HCT116 (cell line): ENCODE data around the gene AJUBA. TPM values are rescaled to one million over a fixed set of nuclear protein-coding genes. Genes with fewer than 3 reads are reported as not detected.

Experiments
- ATAC-seq: fragments of 200-7000 bp; cut with Tn5 transposase; 2 replicates; pipeline ENCODE4 v1.9.1; 2020; ENCODE audit warnings: mild to moderate bottlenecking, moderate library complexity
- BruUV-seq: library from RNA; stranded (reverse); fragments of 400-500 nt; replicated peaks from 2 replicates; lab custom pipeline; 2021; lab: Mats Ljungman, UMichigan
- CTCF ChIA-PET: fragments of 300-600 bp; sonication (Branson Sonifier 250); formaldehyde crosslinking; loops from one replicate; lab custom pipeline; 2021; ENCODE audit warnings: antibody characterized with exemption; lab: Charles Lee
- POLR2A ChIA-PET: fragments of 300-600, 350-600 bp; sonication (Branson Sonifier 250); formaldehyde crosslinking; loops from one replicate; lab custom pipeline; 2021; ENCODE audit warnings: antibody characterized with exemption; lab: Charles Lee
- RAD21 ChIA-PET, 2 experiments: fragments of 300-600 bp; sonication (Branson Sonifier 250); formaldehyde crosslinking; loops; one replicate each; lab custom pipeline; 2023; ENCODE audit warnings: low total read pairs in 2 of 2; ENCODE audit not compliant: uncharacterized antibody in 2 of 2, unreplicated experiment in 2 of 2, low non-redundant PET in 1 of 2; lab: Charles Lee
- DNase-seq: peaks from one replicate; pipeline ENCODE4 v3.0.0-alpha.2; 2010; ENCODE audit warnings: low read depth, low spot score
- H2AFZ ChIP-seq: fragments of 200-600 bp; shearing (Covaris generic), sonication (generic); 2 replicates; pipeline ENCODE4 v1.6.1; 2017; ENCODE audit warnings: low read depth, mixed run types, mixed read lengths, antibody characterized with exemption, low read length; ENCODE audit not compliant: poor library complexity, severe bottlenecking
- H3K27ac ChIP-seq: 2 replicates; pipeline ENCODE4 v1.5.1; 2012; ENCODE audit warnings: low read depth, low read length
- H3K27me3 ChIP-seq: fragments of 200-600 bp; sonication (generic); 2 replicates; pipeline ENCODE4 v1.6.1; 2016; ENCODE audit warnings: mixed run types, low read length, mixed read lengths; ENCODE audit not compliant: insufficient read depth
- H3K36me3 ChIP-seq, 2 experiments: fragments of 200-500 bp in 1 of 2; fragments of 200-600 bp in 1 of 2; sonication (Bioruptor generic) in 1 of 2; sonication (generic) in 1 of 2; 2 replicates each; pipeline versions ENCODE4 v1.5.1 to v1.6.1; 2014 to 2016; ENCODE audit warnings: low read length in 2 of 2, inconsistent platforms in 1 of 2, mixed read lengths in 1 of 2, mixed run types in 1 of 2; ENCODE audit not compliant: insufficient read depth in 2 of 2, control insufficient read depth in 1 of 2
- H3K4me1 ChIP-seq, 2 experiments: fragments of 200-600 bp in 1 of 2; sonication (generic) in 1 of 2; 2 replicates each; pipeline versions ENCODE4 v1.5.1 to v1.6.1; 2012 to 2017; ENCODE audit warnings: low read length in 2 of 2, inconsistent platforms in 1 of 2, mild to moderate bottlenecking in 1 of 2, mixed read lengths in 1 of 2, mixed run types in 1 of 2, moderate library complexity in 1 of 2; ENCODE audit not compliant: insufficient read depth in 2 of 2, control insufficient read depth in 1 of 2
- H3K4me2 ChIP-seq: fragments of 200-600 bp; sonication (generic); 2 replicates; pipeline ENCODE4 v1.6.1; 2017; ENCODE audit warnings: mixed run types, low read length, mixed read lengths
- H3K4me3 ChIP-seq, 2 experiments: fragments of 200-600 bp in 1 of 2; sonication (generic) in 1 of 2; replicated peaks in 1 of 2; 2 replicates each; pipeline ENCODE4 v1.5.1; 2011 to 2016; ENCODE audit warnings: low read length in 2 of 2, control low read depth in 1 of 2, low read depth in 1 of 2, mild to moderate bottlenecking in 1 of 2, mixed read lengths in 1 of 2, mixed run types in 1 of 2
- H3K79me2 ChIP-seq: fragments of 200-600 bp; sonication (generic); 2 replicates; pipeline ENCODE4 v1.6.1; 2017; ENCODE audit warnings: mild to moderate bottlenecking, mixed run types, low read length, moderate library complexity, mixed read lengths; ENCODE audit not compliant: insufficient read depth
- H3K9ac ChIP-seq: fragments of 200-600 bp; sonication (generic); 2 replicates; pipeline ENCODE4 v1.6.1; 2016; ENCODE audit warnings: low read length, mixed read lengths
- H3K9me2 ChIP-seq: fragments of 200-600 bp; sonication (generic), shearing (Covaris generic); 2 replicates; pipeline ENCODE4 v1.6.1; 2017; ENCODE audit warnings: mixed run types, mild to moderate bottlenecking, moderate library complexity; ENCODE audit not compliant: insufficient read depth
- H3K9me3 ChIP-seq, 2 experiments: fragments of 200-500 bp in 1 of 2; fragments of 200-600 bp in 1 of 2; sonication (Bioruptor generic) in 1 of 2; sonication (generic) in 1 of 2; 2 replicates each; pipeline ENCODE4 v1.6.1; 2014 to 2017; ENCODE audit warnings: low read length in 2 of 2, mixed read lengths in 2 of 2, inconsistent platforms in 1 of 2, low read depth in 1 of 2, mild to moderate bottlenecking in 1 of 2, mixed run types in 1 of 2, moderate library complexity in 1 of 2; ENCODE audit not compliant: control insufficient read depth in 1 of 2, insufficient read depth in 1 of 2
- H4K20me1 ChIP-seq: fragments of 200-600 bp; sonication (generic), shearing (Covaris generic); 2 replicates; pipeline ENCODE4 v1.6.1; 2017; ENCODE audit warnings: mixed run types, mild to moderate bottlenecking, moderate library complexity; ENCODE audit not compliant: insufficient read depth
- CBX3 ChIP-seq: IDR thresholded peaks from 2 replicates; pipeline ENCODE4 v1.6.1; 2012; ENCODE audit warnings: low read depth
- CEBPB ChIP-seq: IDR thresholded peaks from 2 replicates; pipeline ENCODE4 v1.6.1; 2012; ENCODE audit warnings: low read depth
- EGR1 ChIP-seq: IDR thresholded peaks from 2 replicates; pipeline ENCODE4 v1.6.1; 2012; ENCODE audit warnings: low read depth
- EZH2 ChIP-seq: fragments of 200-600 bp; sonication (generic); IDR thresholded peaks from 2 replicates; pipeline ENCODE4 v1.6.1; 2017; ENCODE audit warnings: antibody characterized with exemption, mixed run types
- JUND ChIP-seq: IDR thresholded peaks from 2 replicates; pipeline ENCODE4 v1.6.1; 2012
- MAX ChIP-seq: IDR thresholded peaks from 2 replicates; pipeline ENCODE4 v1.6.1; 2012
- POLR2A ChIP-seq: IDR thresholded peaks from 2 replicates; pipeline ENCODE4 v1.7.0; 2011; ENCODE audit warnings: borderline replicate concordance; ENCODE audit not compliant: insufficient read depth, insufficient read length; ENCODE audit errors: extremely low read depth
- POLR2AphosphoS5 ChIP-seq: IDR thresholded peaks from 2 replicates; pipeline ENCODE4 v1.6.1; 2011; ENCODE audit warnings: mild to moderate bottlenecking, low read depth, low read length, moderate library complexity
- RAD21 ChIP-seq: IDR thresholded peaks from 2 replicates; pipeline ENCODE4 v1.6.1; 2012; ENCODE audit warnings: low read depth, mild to moderate bottlenecking
- TCF7L2 ChIP-seq: IDR thresholded peaks from 2 replicates; pipeline ENCODE4 v1.7.0; 2011; ENCODE audit warnings: borderline replicate concordance, inconsistent platforms; ENCODE audit not compliant: insufficient read depth, insufficient read length; ENCODE audit errors: extremely low read depth
- YY1 ChIP-seq: IDR thresholded peaks from 2 replicates; pipeline ENCODE4 v1.6.1; 2011; ENCODE audit warnings: low read length, low read depth, moderate library complexity, mild to moderate bottlenecking; ENCODE audit not compliant: insufficient replicate concordance; ENCODE audit errors: extremely low read depth
- ZFX ChIP-seq: fragments of 450-650 bp; IDR thresholded peaks from 2 replicates; pipeline ENCODE4 v1.6.1; 2017
- intact Hi-C: fragments of 100-400 bp; cut with micrococcal nuclease; formaldehyde crosslinking; loops from 2 replicates; pipeline ENCODE4 v1.10.0; 2022
- total RNA-seq: library from RNA; stranded (reverse); gene quantifications from one replicate; pipeline ENCODE4 v1.2.1, GENCODE V29; 2021; ENCODE audit not compliant: unreplicated experiment
- TF ChIP-seq, protein P1 (sequence below): IDR thresholded peaks from 2 replicates; pipeline ENCODE4 v1.6.1; 2012; ENCODE audit warnings: low read depth
- TF ChIP-seq, protein P2 (sequence below): IDR thresholded peaks from 2 replicates; pipeline ENCODE4 v1.6.1; 2012

AJUBA gene
- total RNA-seq, 1 experiment from 2014 or later, result 39.7 TPM

- Histone ChIP-seq H3K27me3 (no peaks in the 10 kb centered on the region), H3K9ac (peak overlapping the region; percentile 90), H3K79me2 (peaks cover 53% of the 10 kb centered on the region)
- ChIA-PET POLR2A (interaction anchor here (0.6 to 2.5 kb wide), 4 partner anchors 14 to 114 kb away, joined by 3 to 10 read pairs (median 6); partner anchors contain the start of genes ACIN1 and C14orf119), CTCF (interaction anchor here (1.0 to 7.6 kb wide), 6 partner anchors 14 to 88 kb away, joined by 5 to 175 read pairs (median 12); partner anchors contain the start of gene CDH24)
- TF ChIP-seq TCF7L2 (no peak), ZFX (peak; percentile 68), POLR2AphosphoS5 (0 out of 2 replicates have a peak, but pooled peaks have one; percentile 2), YY1 (no peak), POLR2A (no peak), RAD21 (no peak), JUND (no peak), MAX (no peak), CEBPB (no peak), CBX3 (no peak), EZH2 (no peak), EGR1 (no peak)
- TF ChIP-seq, protein P1, sequence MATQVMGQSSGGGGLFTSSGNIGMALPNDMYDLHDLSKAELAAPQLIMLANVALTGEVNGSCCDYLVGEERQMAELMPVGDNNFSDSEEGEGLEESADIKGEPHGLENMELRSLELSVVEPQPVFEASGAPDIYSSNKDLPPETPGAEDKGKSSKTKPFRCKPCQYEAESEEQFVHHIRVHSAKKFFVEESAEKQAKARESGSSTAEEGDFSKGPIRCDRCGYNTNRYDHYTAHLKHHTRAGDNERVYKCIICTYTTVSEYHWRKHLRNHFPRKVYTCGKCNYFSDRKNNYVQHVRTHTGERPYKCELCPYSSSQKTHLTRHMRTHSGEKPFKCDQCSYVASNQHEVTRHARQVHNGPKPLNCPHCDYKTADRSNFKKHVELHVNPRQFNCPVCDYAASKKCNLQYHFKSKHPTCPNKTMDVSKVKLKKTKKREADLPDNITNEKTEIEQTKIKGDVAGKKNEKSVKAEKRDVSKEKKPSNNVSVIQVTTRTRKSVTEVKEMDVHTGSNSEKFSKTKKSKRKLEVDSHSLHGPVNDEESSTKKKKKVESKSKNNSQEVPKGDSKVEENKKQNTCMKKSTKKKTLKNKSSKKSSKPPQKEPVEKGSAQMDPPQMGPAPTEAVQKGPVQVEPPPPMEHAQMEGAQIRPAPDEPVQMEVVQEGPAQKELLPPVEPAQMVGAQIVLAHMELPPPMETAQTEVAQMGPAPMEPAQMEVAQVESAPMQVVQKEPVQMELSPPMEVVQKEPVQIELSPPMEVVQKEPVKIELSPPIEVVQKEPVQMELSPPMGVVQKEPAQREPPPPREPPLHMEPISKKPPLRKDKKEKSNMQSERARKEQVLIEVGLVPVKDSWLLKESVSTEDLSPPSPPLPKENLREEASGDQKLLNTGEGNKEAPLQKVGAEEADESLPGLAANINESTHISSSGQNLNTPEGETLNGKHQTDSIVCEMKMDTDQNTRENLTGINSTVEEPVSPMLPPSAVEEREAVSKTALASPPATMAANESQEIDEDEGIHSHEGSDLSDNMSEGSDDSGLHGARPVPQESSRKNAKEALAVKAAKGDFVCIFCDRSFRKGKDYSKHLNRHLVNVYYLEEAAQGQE, result no peak
- TF ChIP-seq, protein P2, sequence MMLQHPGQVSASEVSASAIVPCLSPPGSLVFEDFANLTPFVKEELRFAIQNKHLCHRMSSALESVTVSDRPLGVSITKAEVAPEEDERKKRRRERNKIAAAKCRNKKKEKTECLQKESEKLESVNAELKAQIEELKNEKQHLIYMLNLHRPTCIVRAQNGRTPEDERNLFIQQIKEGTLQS, result no peak
- TF ChIP-seq, all 23 proteins: peak for 2
- Histone ChIP-seq H3K9me3 (no peaks in the 10 kb centered on the region), H3K36me3 (peaks cover 0 to 2% of the 10 kb centered on the region in 2 experiments; a peak in 1 of 4 replicates), H2AFZ (no peak overlapping the region), H3K4me2 (peak overlapping the region; percentile 97), H4K20me1 (no peaks in the 10 kb centered on the region), H3K9me2 (no peaks in the 10 kb centered on the region), H3K4me1 (peaks cover 41 to 52% of the 10 kb centered on the region in 2 experiments), H3K4me3 (peak overlapping the region; percentile 77 to 83), H3K27ac (peak overlapping the region; percentile 95)
- RAD21 ChIA-PET, result interaction anchor here (0.7 to 1.3 kb wide), 3 partner anchors 77 to 215 kb away, joined by 3 read pairs; partner anchors contain the start of gene OXA1L (in 1 of the 2)
- BruUV-seq, result TSS peak; percentile 52
- ATAC-seq (peak; percentile 18), DNase-seq (no peak)
- intact Hi-C loops, result loop anchor here (10.0 kb wide), 2 partner anchors 324 to 596 kb away; partner anchors contain the start of genes BCL2L2 and PPP1R3E
Observed at GRCh38 chr14:22981090-22981875, 1.1 kb downstream of the AJUBA start.
